NCI-H510A treated with DMSO at 0.1 percent for 48 hours (cell line): ENCODE measurements around the gene IWS1.
"Not testable (repeated sequence)": the region's sequence is repeated elsewhere in the genome, so short reads cannot be mapped to it uniquely, and the experiment has no call there.

Source experiments
- DNase-seq: peaks from one replicate; lab custom pipeline; 2025; lab: John Stamatoyannopoulos, UW

The IWS1 gene

DNA sequence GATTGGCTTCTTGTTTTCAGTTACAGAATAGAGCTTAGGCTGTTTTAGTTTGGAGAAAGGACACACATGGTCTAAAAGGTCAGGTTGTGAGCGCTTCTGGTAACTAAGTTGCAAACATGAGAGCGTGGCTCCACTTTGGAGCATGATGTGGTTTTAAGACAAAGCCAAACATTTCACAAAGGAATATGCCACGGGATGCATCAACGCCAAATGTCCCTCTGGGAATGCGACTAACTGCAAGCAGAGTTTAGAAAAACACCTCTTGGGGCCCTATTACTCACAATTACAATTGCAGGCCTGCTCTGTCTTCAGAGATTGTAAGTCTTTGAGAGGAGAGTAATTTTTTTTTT lies 34.6 kb upstream of the IWS1 start:
- no peak for DNase-seq

- no peak for DNase-seq
Observed at GRCh38 chr2:127560201-127560930, 34.1 kb upstream of the IWS1 start.

- no peak for DNase-seq
Observed at GRCh38 chr2:127559454-127559853, 33.2 kb upstream of the IWS1 start.

DNA sequence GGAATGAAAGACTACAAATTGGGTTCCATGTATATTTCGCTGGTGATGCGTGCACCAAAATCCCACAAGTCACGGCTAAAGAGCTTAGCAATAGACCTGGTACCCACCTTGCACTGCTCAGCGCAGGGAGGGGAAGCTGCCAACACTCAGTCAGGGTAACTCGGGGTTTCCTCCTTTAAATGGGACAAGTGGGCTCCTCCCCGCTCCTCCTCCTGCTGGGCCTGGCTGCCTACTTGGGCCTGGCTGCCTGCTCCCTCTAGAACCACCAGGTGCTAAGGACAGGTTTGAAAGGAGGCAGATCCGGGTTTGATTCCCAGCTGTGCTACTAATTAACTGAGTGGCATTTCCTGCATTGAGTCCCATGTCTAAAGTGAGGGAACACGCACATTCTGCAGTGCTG lies 32.6 kb upstream of the IWS1 start:
- no peak for DNase-seq

DNA sequence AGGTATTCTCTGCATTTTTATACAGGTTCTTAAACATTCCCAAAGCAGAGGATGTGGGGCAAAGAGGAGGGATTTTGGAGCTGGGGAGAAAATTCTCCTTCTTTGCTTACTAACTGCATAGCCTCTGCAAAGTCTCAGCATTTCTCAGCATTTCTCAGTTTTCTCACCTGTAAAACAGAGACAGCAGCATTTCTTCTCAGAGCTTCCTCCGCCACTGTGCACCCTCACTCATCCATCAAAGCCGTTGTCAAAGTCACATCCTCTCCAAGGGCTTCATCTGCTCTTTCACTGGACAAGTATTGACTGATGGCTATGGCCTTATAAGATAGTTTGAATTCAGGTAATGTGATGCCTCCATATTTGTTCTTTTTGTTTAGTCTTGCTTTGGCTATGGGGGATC lies 26.6 kb upstream of the IWS1 start:
- no peak for DNase-seq

- DNase-seq: no peak
Observed at GRCh38 chr2:127552336-127552735, 26.0 kb upstream of the IWS1 start.

- no peak for DNase-seq
Observed at GRCh38 chr2:127551221-127551930, 25.1 kb upstream of the IWS1 start.

GRCh38 chr2:127546797-127547196 lies 20.5 kb upstream of the IWS1 start:
- no peak for DNase-seq

GRCh38 chr2:127545796-127546195 lies 19.5 kb upstream of the IWS1 start:
- no peak for DNase-seq

- no peak for DNase-seq
Observed at GRCh38 chr2:127545189-127545588, 18.9 kb upstream of the IWS1 start.

DNA sequence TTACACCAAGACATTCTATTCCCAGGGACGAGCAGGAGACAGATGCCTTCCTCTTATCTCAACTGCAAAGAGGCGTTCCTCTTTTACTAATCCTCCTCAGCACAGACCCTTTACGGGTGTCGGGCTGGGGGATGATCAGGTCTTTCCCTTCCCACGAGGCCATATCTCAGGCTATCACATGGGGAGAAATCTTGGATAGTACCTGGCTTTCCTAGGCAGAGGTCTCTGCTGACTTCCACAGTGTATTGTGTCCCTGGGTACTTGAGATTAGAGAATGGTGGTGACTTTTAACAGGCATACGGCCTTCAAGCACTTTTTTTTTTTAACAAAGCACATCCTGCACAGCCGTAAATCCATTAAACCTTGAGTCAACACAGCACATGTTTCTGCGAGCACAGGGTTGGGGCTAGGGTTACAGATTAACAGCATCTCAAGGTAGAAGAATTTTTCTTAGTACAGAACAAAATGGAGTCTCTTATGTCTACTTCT lies 16.8 kb upstream of the IWS1 start:
- not testable (repeated sequence) for DNase-seq

DNA sequence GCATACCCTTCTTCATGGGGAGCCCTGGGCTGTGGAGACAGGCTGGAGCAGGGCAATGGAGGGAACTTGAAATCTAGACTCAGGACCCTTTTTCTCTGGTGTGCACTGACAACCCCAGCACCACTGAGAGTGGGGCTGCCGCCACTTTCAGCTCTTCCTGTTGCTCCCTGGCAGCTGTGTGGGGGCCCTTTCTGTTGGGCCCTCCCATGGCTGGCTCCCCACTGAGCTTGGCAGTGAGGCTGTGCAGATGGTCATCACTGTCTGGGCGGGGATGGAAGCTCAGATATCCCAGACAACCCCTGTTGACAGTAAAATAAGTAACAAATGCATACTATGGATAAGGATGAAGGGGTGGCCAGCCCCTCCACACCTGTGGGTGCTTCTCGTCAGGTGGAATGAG lies 15.9 kb upstream of the IWS1 start:
- no peak for DNase-seq

DNA sequence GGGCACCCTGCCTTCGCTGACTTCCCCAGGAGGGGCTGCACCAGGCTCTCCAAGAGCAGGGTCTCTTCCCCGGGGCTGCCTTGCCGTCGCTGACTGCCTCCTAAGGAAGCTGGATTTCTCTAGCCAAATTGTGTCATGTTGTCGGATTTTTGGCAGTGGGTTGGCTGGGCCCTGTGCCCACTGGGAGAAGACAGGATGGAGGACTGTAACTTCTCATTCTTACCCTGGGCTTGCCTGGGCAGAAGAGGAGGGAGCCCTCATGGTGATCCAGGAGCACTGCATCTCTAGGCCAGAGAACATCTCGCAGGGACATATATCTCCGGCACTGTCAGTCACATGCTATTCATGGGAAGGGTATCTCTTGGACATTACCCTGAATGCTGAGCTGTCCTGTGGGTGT lies 15.5 kb upstream of the IWS1 start:
- DNase-seq: no peak

DNA sequence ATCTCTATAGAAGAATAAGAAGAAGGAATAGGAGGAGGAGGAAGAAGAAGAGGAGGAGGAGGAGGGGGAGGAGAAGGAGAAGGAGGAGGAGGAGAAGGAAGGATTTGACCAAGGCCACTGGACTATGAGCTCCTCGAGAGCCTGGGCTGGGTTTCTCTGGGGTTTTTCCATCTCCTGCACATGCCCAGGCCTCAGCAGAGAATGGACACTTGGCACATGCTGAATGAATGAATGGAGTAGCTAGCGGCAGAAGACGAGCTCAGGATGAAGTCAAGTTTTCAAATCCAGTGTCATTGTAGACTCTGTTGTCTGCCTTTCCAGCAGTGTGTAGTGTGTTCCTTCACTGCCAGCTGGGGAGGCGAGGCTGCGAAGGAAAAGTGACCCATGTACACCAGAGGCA lies 11.4 kb upstream of the IWS1 start:
- no peak for DNase-seq

DNA sequence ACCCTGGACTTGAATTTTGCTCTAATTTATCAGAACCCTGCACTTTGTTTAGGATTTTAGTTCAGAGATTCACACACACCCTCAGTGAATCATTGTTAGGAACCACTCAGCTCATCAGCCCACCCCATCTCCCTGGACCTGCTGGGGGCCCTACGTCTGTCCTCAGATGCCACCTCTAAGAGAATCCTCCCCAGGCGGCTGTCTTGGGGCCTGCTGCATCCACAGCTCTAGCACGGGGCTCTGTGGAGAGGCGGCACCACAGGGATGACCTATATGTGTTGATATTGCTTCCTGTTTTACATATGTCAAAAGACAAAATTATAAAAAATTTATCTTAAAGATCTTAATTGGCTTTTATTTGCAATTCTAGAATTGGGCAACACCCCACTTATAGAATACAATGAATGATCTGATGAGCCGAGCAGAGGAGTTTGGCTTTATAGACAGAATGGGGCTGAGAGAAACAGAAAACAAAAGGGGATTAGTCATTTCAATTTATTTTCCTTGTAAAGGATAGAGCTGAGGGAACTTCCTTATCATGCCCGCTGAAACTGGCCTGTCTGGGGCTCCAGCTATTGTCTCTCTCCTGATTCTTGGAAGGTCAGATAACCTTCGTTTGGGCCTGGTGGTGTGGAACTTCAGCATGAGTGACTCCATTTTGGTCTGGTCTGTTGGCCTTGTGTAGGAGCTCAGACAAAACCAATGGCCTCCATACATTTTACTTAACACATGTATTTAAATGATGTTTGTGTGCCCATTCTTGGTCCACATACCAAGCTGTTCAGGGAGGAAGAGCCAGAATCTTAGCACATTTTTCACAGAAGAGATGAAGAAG lies 10.6 kb upstream of the IWS1 start:
- DNase-seq: no peak

DNA sequence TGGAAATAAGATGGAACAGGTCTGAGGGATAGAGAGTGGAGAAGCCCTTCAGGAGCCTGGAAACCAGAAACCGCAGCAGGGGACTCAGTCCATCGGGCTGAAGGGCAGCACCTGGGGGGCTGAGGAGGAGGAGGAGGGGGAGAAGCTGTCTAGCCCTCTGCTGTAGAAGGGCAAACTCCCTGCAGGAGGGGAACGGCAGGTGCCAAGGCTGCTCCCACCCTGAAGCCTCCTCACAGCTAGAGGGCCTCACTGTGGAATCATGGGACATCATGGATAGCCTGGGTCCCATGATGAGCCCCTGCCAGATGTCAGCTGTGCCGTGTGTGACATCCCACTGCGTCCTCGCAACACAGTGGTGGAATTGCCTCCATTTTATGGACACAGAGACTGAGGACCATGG lies 9.6 kb upstream of the IWS1 start:
- DNase-seq: no peak

- DNase-seq: peak; percentile 21
Observed at GRCh38 chr2:127535422-127535901, 9.2 kb upstream of the IWS1 start, which contains the start of gene MYO7B. TSS of gene MYO7B (plus strand) at chr2:127535683. CDS start at chr2:127559723, 24,040 bp downstream.

- no peak for DNase-seq
Observed at GRCh38 chr2:127532296-127532695, 6.0 kb upstream of the IWS1 start.

DNA sequence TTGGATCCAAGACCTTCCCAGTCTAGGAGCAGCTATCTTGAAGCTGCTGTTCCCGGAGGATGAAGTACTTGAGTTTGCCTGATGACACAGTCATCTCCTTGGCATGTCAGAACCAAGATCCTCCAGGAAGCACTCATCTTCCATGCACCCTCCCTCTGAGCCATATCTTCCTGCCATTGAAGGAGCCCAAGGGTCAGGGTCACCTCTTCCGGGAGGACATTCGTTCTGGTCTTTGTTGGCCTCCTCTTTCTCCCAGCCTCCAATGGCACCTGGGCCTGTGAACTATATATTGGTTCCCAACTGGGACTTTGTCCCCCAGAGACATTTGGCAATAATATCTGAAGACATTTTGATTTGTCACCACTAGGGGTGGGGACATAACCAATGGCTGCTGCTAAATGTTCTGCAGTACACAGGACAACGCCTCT lies 4.9 kb upstream of the IWS1 start:
- no peak for DNase-seq

GRCh38 chr2:127530245-127531140 lies 4.2 kb upstream of the IWS1 start:
- no peak for DNase-seq

- DNase-seq: not testable (repeated sequence)
Observed at GRCh38 chr2:127529416-127529815, 3.1 kb upstream of the IWS1 start.
